Cardiac septum (tissue), 1 donor: Measurements from ENCODE around the gene BLOC1S2. TPM values are rescaled to one million over a fixed set of nuclear protein-coding genes. Genes with fewer than 3 reads are reported as not detected.
"Not testable (repeated sequence)": the region's sequence is repeated elsewhere in the genome, so short reads cannot be mapped to it uniquely, and the experiment has no call there.

Experiments
- DNase-seq: peaks from one replicate; pipeline ENCODE4 v3.0.0-alpha.2; 2020; ENCODE audit warnings: low spot score
- intact Hi-C: fragments of 100-400 bp; cut with DNase I; formaldehyde crosslinking; loops from one replicate; pipeline ENCODE4 v1.14.0; 2022
- total RNA-seq: library from RNA; stranded (reverse); fragmentation: NEBNext Ultra II Directional; extraction: Animal tissue kit (Norgen Biotek cat#: 25700); gene quantifications from one replicate; pipeline ENCODE4 v1.2.1, GENCODE V29; 2021
- donor health status: DM: no; HTN: no; CAD: no.

BLOC1S2 gene
- total RNA-seq, 1 donor from 2014 or later = 27.8 TPM

GRCh38 chr10:100293066-100293465 is 6.6 kb upstream of the BLOC1S2 start:
- intact Hi-C loops = no loop called here
- DNase-seq = no peak

- intact Hi-C loops, DNase-seq: not testable (repeated sequence)
Measured at GRCh38 chr10:100292300-100292699, 5.8 kb upstream of the BLOC1S2 start.

GRCh38 chr10:100291356-100291755 is 4.9 kb upstream of the BLOC1S2 start:
- DNase-seq = no peak
- intact Hi-C loops = no loop called here

- no peak for DNase-seq
- intact Hi-C loops = loop anchor here (5.0 kb wide), 1 partner anchor 238 kb away; the partner anchor contains the start of gene NDUFB8
Measured at GRCh38 chr10:100289641-100290040, 3.2 kb upstream of the BLOC1S2 start.

GRCh38 chr10:100288196-100288595 is 1.7 kb upstream of the BLOC1S2 start:
- intact Hi-C loops = loop anchor here (5.0 kb wide), 1 partner anchor 239 kb away; the partner anchor contains the start of gene NDUFB8
- DNase-seq = no peak

GRCh38 chr10:100287756-100288155 is 1.3 kb upstream of the BLOC1S2 start:
- DNase-seq = no peak
- intact Hi-C loops = loop anchor here (5.0 kb wide), 1 partner anchor 240 kb away; the partner anchor contains the start of gene NDUFB8

- DNase-seq = not testable (repeated sequence)
- intact Hi-C loops = loop anchor here (5.0 kb wide), 1 partner anchor 242 kb away; the partner anchor contains the start of gene NDUFB8
Measured at GRCh38 chr10:100285326-100285725, 1.2 kb downstream of the BLOC1S2 start.

GRCh38 chr10:100282907-100283306 is 3.6 kb downstream of the BLOC1S2 start:
- DNase-seq = no peak
- intact Hi-C loops = loop anchor here (2.0 kb wide), 1 partner anchor 14 kb away; no protein-coding TSS in a partner anchor

- intact Hi-C loops, DNase-seq: not testable (repeated sequence)
Measured at GRCh38 chr10:100276971-100277370, 9.5 kb downstream of the BLOC1S2 start.

GRCh38 chr10:100267239-100268104 is 19.0 kb downstream of the BLOC1S2 start, which contains the start of gene CWF19L1:
Gene CWF19L1 (minus strand): TSS chr10:100267638. CDS start chr10:100267593, 45 bp downstream.
- intact Hi-C loops = loop anchor here (2.0 to 5.0 kb wide), 2 partner anchors 15 to 80 kb away; partner anchors contain the start of gene ERLIN1
- peak; percentile 94 for DNase-seq

- DNase-seq = no peak
- intact Hi-C loops = loop anchor here (5.0 kb wide), 1 partner anchor 79 kb away; the partner anchor contains the start of gene ERLIN1
Measured at GRCh38 chr10:100265821-100266485, 20.5 kb downstream of the BLOC1S2 start.

GRCh38 chr10:100254191-100254590 is 32.3 kb downstream of the BLOC1S2 start:
- no peak for DNase-seq
- intact Hi-C loops = no loop called here

- intact Hi-C loops = no loop called here
Measured at GRCh38 chr10:100253041-100253440, 33.4 kb downstream of the BLOC1S2 start.

GRCh38 chr10:100248820-100249219 is 37.7 kb downstream of the BLOC1S2 start:
- no peak for DNase-seq
- intact Hi-C loops = no loop called here

More at GRCh38 chr10:100253041-100253440, 33.4 kb downstream of the BLOC1S2 start:
- no peak for DNase-seq

GRCh38 chr10:100245484-100246220 is 40.8 kb downstream of the BLOC1S2 start:
- no peak for DNase-seq
- intact Hi-C loops = no loop called here

- intact Hi-C loops = no loop called here
Measured at GRCh38 chr10:100239851-100240250, 46.6 kb downstream of the BLOC1S2 start.

GRCh38 chr10:100238429-100238828 is 48.1 kb downstream of the BLOC1S2 start:
- intact Hi-C loops = no loop called here

More at GRCh38 chr10:100239851-100240250, 46.6 kb downstream of the BLOC1S2 start:
- no peak for DNase-seq

GRCh38 chr10:100232101-100232500 is 54.4 kb downstream of the BLOC1S2 start:
- intact Hi-C loops = no loop called here
- no peak for DNase-seq

More at GRCh38 chr10:100238429-100238828, 48.1 kb downstream of the BLOC1S2 start:
- no peak for DNase-seq

- DNase-seq = no peak
Measured at GRCh38 chr10:100229819-100230422, 56.6 kb downstream of the BLOC1S2 start.

More at GRCh38 chr10:100229819-100230422, 56.6 kb downstream of the BLOC1S2 start:
- intact Hi-C loops = loop anchor here (5.0 kb wide), 1 partner anchor 43 kb away; the partner anchor contains the start of gene ERLIN1
